A549 treated with ZK216348 at 1 μM for 4 hours (cell line): ENCODE measurements around the gene ERCC5. TPM values are rescaled to one million over a fixed set of nuclear protein-coding genes. Genes with fewer than 3 reads are reported as not detected.

Experiments used
- total RNA-seq: library from RNA; stranded (reverse); fragments of 200-300 nt; extraction: Qiagen RNA extraction; gene quantifications from 5 replicates; pipeline ENCODE4 v1.2.3, GENCODE V29; 2022; ENCODE audit warnings: low read depth

The ERCC5 gene
- 16.6 to 21.8 TPM (median 17.9 TPM) in 5 replicates for total RNA-seq

DNA sequence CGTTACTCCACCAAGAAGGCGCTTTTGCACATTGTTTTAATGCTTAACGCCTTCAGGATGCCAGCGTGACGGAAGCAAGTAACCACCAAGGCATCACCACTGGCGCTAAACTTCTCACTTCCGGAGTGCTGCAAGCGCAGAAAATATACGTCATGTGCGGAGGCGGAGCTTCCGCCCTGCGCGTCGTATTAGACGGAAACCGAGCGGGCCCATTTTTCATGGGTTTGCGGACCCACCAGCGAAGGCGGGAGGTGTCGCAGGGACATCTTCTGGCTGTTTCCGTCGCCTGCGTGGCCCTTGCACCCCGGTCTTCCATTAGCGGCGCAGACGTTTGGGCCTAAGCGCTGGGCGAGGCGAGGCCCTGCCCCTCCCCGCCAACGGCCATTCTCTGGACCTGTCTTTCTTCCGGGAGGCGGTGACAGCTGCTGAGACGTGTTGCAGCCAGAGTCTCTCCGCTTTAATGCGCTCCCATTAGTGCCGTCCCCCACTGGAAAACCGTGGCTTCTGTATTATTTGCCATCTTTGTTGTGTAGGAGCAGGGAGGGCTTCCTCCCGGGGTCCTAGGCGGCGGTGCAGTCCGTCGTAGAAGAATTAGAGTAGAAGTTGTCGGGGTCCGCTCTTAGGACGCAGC lies at the start of gene ERCC5:
TSS of gene ERCC5 (plus strand) at position 403 of the 631 bp plus-strand sequence. CDS start 235 bp downstream, outside the sequence.

DNA sequence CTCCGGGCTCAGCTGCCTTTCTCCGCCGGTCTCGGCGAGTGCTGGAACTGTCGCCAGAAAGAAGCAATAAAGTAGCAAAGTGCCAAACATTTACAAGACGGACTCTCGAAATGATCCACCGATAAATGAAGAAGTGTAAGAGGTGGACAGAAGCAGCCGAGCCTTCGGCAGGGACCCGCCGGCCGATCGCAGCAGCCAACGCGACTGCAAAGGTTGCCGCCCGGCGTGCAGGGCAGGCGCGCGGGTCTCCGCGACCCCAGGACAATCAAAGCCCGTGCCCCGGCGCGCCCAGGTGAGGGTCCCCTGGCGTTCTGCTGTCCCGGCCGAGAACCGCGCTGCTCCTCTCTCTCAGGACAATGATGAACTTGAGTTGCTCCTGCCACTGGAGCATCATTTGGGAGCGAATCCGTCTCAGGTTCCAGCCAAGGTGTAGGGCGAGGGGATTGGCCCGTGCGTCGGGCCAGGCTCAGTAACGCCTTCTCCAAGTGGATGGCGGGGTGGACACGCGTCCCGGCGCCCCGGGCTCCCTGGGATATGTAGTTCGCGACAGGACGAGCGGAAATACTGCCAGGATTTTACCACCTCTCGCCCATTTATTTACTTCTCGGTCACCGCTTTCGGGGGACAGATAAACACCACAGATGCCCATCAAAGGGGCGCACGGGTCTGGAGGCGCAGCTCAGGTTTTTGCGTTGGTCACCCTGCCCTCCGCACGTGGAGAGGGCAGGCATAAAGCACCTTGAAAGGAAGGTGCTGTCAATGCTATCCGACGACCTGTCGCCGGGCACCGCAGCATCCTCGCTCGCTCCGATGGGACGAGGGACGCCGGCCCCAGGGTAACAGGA lies 47.0 kb upstream of the ERCC5 start, which contains the start of the genes BIVM and POGLUT2:
TSS of gene BIVM (plus strand) at position 539 of the 845 bp plus-strand sequence. CDS start 8,149 bp downstream, outside the sequence.
TSS of gene POGLUT2 (minus strand) at position 396 of the 845 bp plus-strand sequence. CDS start at position 90, 306 bp downstream.

Other genes starting within 250 kb of the ERCC5 start
- 10.8 to 18.7 TPM (median 16.8 TPM) in 5 replicates for gene TPP2, start 249.0 kb upstream of the ERCC5 start, total RNA-seq
- gene METTL21C, start 151.0 kb upstream of the ERCC5 start, total RNA-seq, result not detected in 5 replicates
- 8.5 to 15.1 TPM (median 13.8 TPM) in 5 replicates for gene TEX30, start 72.2 kb upstream of the ERCC5 start, total RNA-seq
- 4.9 to 7.3 TPM (median 7.1 TPM) in 5 replicates for gene POGLUT2, start 47.1 kb upstream of the ERCC5 start, total RNA-seq
- gene BIVM, start 46.9 kb upstream of the ERCC5 start, total RNA-seq, result 1.7 to 5.1 TPM (median 4.6 TPM) in 5 replicates
- not detected in 5 replicates for gene SLC10A2, start 220.4 kb downstream of the ERCC5 start, total RNA-seq